K562 (cell line): ENCODE data around the gene ZNF646. TPM values are rescaled to one million over a fixed set of nuclear protein-coding genes. Genes with fewer than 3 reads are reported as not detected.

Source experiments
- DIDO1 ChIP-seq: fragments of 450-650 bp; IDR thresholded peaks from 2 replicates; pipeline ENCODE4 v1.6.1; 2016; ENCODE audit warnings: low read depth, missing biosample characterization, missing genetic modification characterization
- ETS2 ChIP-seq: IDR thresholded peaks from 2 replicates; pipeline ENCODE4 v1.6.1; 2016; ENCODE audit warnings: borderline replicate concordance, missing genetic modification characterization, mild to moderate bottlenecking, moderate library complexity, missing compliant biosample characterization; ENCODE audit not compliant: poor library complexity, severe bottlenecking
- HEY1 ChIP-seq: fragments of 250-450 bp; sonication (Bioruptor Pico); IDR thresholded peaks from 2 replicates; pipeline ENCODE4 v1.5.0; 2020; ENCODE audit warnings: mild to moderate bottlenecking, moderate library complexity, borderline replicate concordance
- HNRNPL ChIP-seq: fragments of 200-400 bp; formaldehyde crosslinking; IDR thresholded peaks from 2 replicates; pipeline ENCODE4 v1.6.1; 2017; ENCODE audit warnings: low read depth, mild to moderate bottlenecking, low read length
- MECOM ChIP-seq: fragments of 250-450 bp; sonication (Bioruptor Pico); IDR thresholded peaks from 2 replicates; pipeline ENCODE4 v1.8.0; 2022; ENCODE audit warnings: inconsistent platforms
- NFIC ChIP-seq: fragments of 450-650 bp; IDR thresholded peaks from 2 replicates; pipeline ENCODE4 v1.6.1; 2017; ENCODE audit warnings: mild to moderate bottlenecking, inconsistent platforms
- NR2C1 ChIP-seq, 2 experiments: fragments of 450-650 bp; IDR thresholded peaks; 2 replicates each; pipeline ENCODE4 v1.6.1; 2017; ENCODE audit warnings: mild to moderate bottlenecking in 2 of 2, antibody characterized with exemption in 1 of 2, inconsistent platforms in 1 of 2, missing compliant biosample characterization in 1 of 2, missing genetic modification characterization in 1 of 2
- POLR2AphosphoS5 ChIP-seq: IDR thresholded peaks from 2 replicates; pipeline ENCODE4 v1.6.1; 2011; ENCODE audit warnings: mild to moderate bottlenecking, low read depth, low read length, moderate library complexity; ENCODE audit not compliant: control insufficient read depth, insufficient read depth
- PURB ChIP-seq: sonication (generic); formaldehyde crosslinking; IDR thresholded peaks from 2 replicates; pipeline ENCODE4 v1.9.0; 2021; ENCODE audit warnings: low read depth, mild to moderate bottlenecking, missing genetic modification reagents
- RBM15 ChIP-seq: fragments of 200-400 bp; formaldehyde crosslinking; IDR thresholded peaks from 2 replicates; pipeline ENCODE4 v1.6.1; 2018; ENCODE audit warnings: mild to moderate bottlenecking, low read length, moderate library complexity; ENCODE audit not compliant: insufficient read depth
- SETDB1 ChIP-seq: IDR thresholded peaks from one replicate; pipeline ENCODE4 v1.6.1; 2012; ENCODE audit warnings: low read length, control low read depth, inconsistent platforms
- ZBTB7A ChIP-seq: IDR thresholded peaks from 2 replicates; pipeline ENCODE4 v1.6.1; 2011; ENCODE audit warnings: low read depth, mild to moderate bottlenecking, low read length, moderate library complexity, borderline replicate concordance; ENCODE audit not compliant: control insufficient read depth
- ZSCAN32 ChIP-seq: fragments of 450-650 bp; formaldehyde crosslinking; IDR thresholded peaks from 2 replicates; pipeline ENCODE4 v1.4.0; 2020; ENCODE audit warnings: mild to moderate bottlenecking, moderate library complexity
- polyA plus RNA-seq, 8 experiments: library from polyadenylated mRNA; depleted of rRNA in 4 of 8; stranded (reverse) in 5 of 8; unstranded in 3 of 8; fragments of >200 nt; fragmentation: Nextera tagmentation in 2 of 8; fragmentation: Illumina TruSeq in 1 of 8; extraction: Ambion mirVana in 2 of 8; extraction: Trizol in 1 of 8; gene quantifications; 2 replicates each; pipeline versions ENCODE4 v1.2.1 to v1.2.3, GENCODE V29; 2011 to 2014; ENCODE audit warnings: inconsistent platforms in 1 of 8, missing spikeins in 1 of 8
- total RNA-seq, 7 experiments: library from RNA; depleted of rRNA in 6 of 7; stranded (reverse); fragments of >200 nt in 6 of 7; fragmentation: Illumina TruSeq in 2 of 7; extraction: Trizol in 2 of 7; gene quantifications; 2 replicates each; pipeline versions ENCODE4 v1.2.1 to v1.2.3, GENCODE V29; 2011 to 2021; ENCODE audit warnings: low replicate concordance in 1 of 7
- TF ChIP-seq, protein P1 (sequence below): IDR thresholded peaks from 2 replicates; pipeline ENCODE4 v1.6.1; 2011; ENCODE audit warnings: borderline replicate concordance, low read depth, mild to moderate bottlenecking, moderate library complexity, low read length; ENCODE audit not compliant: insufficient read depth, poor library complexity, severe bottlenecking
- TF ChIP-seq, protein P2 (sequence below), 2 experiments: IDR thresholded peaks; 2 replicates each; pipeline ENCODE4 v1.6.1; 2012; ENCODE audit warnings: improper control_type of control experiment in 2 of 2, low read depth in 2 of 2, low read length in 2 of 2, borderline replicate concordance in 1 of 2
- TF ChIP-seq, protein P3 (sequence below): sonication (generic); formaldehyde crosslinking; IDR thresholded peaks from 2 replicates; pipeline ENCODE4 v1.8.0; 2022; ENCODE audit warnings: missing genetic modification reagents, mild to moderate bottlenecking, borderline replicate concordance
- TF ChIP-seq, protein P4 (sequence below): fragments of 250-450 bp; sonication (Bioruptor Pico); IDR thresholded peaks from 2 replicates; pipeline ENCODE4 v1.4.0; 2020; ENCODE audit warnings: mild to moderate bottlenecking, moderate library complexity

Gene ZNF646
- total and polyA plus RNA-seq, 9 of the 15 experiments (the other 6 are each of a cell fraction or from before 2014, with no cell fraction given): 0.08 to 20.6 (median 8.0) TPM

DNA sequence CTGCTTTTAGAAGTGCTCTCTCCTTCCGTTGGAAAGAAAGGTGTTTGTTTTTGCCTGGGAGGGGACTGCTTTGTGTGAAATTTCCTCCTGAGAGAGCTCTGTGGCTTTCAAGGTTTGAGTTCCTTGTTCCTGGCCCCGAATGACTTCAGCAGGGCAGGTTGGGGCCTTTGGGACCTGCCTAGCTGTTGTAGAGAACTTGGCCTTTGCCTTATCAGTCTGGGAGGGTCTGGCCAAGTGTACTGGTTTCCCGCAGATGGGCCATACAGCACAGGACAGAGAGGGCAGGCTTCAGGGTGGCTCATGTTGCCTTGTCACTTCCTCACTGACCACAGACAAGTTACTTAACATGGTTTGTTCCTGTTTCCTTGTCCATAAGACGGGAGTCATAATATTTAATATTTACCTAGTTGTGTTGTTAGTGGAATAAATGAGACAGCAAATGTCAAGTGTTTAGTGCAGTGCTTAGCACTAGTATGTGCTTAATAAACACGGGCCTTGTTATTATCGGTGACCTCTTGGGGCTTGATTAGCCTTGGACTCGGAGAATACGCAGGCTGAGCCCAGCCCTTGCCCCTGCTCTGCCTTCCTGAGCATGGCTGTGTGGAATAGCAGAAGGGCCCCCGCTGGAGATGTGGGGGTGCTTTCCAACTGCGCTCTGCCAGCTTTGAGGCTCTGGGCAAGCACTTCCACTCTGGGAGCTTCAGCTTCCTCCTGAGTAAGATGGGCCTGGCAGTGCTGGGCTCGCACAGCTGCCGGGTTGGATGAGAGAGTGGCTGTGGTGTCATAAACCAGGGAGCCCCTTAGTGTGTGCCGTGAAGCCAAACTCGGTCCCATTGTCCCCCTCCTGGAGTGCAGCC is 54.7 kb downstream of the ZNF646 start (continued):
- TF ChIP-seq, protein P1, sequence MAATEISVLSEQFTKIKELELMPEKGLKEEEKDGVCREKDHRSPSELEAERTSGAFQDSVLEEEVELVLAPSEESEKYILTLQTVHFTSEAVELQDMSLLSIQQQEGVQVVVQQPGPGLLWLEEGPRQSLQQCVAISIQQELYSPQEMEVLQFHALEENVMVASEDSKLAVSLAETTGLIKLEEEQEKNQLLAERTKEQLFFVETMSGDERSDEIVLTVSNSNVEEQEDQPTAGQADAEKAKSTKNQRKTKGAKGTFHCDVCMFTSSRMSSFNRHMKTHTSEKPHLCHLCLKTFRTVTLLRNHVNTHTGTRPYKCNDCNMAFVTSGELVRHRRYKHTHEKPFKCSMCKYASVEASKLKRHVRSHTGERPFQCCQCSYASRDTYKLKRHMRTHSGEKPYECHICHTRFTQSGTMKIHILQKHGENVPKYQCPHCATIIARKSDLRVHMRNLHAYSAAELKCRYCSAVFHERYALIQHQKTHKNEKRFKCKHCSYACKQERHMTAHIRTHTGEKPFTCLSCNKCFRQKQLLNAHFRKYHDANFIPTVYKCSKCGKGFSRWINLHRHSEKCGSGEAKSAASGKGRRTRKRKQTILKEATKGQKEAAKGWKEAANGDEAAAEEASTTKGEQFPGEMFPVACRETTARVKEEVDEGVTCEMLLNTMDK: no peak
- TF ChIP-seq RBM15 (no peak), SETDB1 (no peak), ZBTB7A (peak; percentile 68; the same call in 1 of the 2 replicates), ETS2 (tag) (no peak), PURB (no peak), ZSCAN32 (CRISPR knock-in tag) (no peak), HEY1 (CRISPR knock-in tag) (no peak), NR2C1 (IDR thresholded peaks at IDR 0.05) (no peak), NR2C1 (tag; IDR thresholded peaks at IDR 0.05) (0 out of 2 replicates have a peak, but pooled peaks have one; percentile 36), NFIC (no peak; the same call in 1 of the 2 replicates), DIDO1 (no peak), MECOM (no peak), HNRNPL (no peak), POLR2AphosphoS5 (no peak)
- TF ChIP-seq, protein P2, sequence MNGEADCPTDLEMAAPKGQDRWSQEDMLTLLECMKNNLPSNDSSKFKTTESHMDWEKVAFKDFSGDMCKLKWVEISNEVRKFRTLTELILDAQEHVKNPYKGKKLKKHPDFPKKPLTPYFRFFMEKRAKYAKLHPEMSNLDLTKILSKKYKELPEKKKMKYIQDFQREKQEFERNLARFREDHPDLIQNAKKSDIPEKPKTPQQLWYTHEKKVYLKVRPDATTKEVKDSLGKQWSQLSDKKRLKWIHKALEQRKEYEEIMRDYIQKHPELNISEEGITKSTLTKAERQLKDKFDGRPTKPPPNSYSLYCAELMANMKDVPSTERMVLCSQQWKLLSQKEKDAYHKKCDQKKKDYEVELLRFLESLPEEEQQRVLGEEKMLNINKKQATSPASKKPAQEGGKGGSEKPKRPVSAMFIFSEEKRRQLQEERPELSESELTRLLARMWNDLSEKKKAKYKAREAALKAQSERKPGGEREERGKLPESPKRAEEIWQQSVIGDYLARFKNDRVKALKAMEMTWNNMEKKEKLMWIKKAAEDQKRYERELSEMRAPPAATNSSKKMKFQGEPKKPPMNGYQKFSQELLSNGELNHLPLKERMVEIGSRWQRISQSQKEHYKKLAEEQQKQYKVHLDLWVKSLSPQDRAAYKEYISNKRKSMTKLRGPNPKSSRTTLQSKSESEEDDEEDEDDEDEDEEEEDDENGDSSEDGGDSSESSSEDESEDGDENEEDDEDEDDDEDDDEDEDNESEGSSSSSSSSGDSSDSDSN (IDR thresholded peaks at IDR 0.05; ENCODE audit: borderline replicate concordance in 1 of 2, low read depth in 2 of 2, low read length in 2 of 2): no peak
- TF ChIP-seq, protein P3, sequence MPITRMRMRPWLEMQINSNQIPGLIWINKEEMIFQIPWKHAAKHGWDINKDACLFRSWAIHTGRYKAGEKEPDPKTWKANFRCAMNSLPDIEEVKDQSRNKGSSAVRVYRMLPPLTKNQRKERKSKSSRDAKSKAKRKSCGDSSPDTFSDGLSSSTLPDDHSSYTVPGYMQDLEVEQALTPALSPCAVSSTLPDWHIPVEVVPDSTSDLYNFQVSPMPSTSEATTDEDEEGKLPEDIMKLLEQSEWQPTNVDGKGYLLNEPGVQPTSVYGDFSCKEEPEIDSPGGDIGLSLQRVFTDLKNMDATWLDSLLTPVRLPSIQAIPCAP (CRISPR knock-in tag): no peak
- TF ChIP-seq, protein P4, sequence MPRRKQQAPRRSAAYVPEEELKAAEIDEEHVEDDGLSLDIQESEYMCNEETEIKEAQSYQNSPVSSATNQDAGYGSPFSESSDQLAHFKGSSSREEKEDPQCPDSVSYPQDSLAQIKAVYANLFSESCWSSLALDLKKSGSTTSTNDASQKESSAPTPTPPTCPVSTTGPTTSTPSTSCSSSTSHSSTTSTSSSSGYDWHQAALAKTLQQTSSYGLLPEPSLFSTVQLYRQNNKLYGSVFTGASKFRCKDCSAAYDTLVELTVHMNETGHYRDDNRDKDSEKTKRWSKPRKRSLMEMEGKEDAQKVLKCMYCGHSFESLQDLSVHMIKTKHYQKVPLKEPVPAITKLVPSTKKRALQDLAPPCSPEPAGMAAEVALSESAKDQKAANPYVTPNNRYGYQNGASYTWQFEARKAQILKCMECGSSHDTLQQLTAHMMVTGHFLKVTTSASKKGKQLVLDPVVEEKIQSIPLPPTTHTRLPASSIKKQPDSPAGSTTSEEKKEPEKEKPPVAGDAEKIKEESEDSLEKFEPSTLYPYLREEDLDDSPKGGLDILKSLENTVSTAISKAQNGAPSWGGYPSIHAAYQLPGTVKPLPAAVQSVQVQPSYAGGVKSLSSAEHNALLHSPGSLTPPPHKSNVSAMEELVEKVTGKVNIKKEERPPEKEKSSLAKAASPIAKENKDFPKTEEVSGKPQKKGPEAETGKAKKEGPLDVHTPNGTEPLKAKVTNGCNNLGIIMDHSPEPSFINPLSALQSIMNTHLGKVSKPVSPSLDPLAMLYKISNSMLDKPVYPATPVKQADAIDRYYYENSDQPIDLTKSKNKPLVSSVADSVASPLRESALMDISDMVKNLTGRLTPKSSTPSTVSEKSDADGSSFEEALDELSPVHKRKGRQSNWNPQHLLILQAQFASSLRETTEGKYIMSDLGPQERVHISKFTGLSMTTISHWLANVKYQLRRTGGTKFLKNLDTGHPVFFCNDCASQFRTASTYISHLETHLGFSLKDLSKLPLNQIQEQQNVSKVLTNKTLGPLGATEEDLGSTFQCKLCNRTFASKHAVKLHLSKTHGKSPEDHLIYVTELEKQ (CRISPR knock-in tag): no peak
